ENCODE data around the gene OSM.
A peak's percentile ranks its signal among the peaks of the same experiment; 100 is the strongest.

The OSM gene

DNA sequence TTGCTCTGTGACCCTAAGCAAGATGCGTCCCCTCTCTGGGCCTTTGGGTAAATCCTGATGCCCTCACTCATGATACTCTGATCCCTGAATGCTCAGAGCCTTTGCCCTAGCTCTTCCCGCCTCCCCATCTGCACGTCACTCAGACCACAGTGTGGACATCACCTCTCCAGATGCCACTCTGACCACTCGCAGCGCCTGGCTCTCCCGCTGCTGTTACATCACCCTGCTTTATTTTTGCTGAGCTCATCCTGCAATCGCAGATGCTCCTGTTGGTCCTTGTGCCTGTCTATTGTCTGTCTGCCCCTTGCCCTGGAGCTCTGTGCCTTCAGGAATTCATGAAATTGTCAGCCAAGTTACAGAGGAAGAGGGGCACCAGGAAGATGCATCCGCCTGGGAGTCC, 5.5 kb downstream of the OSM start:
- DNase-seq = no peak

DNA sequence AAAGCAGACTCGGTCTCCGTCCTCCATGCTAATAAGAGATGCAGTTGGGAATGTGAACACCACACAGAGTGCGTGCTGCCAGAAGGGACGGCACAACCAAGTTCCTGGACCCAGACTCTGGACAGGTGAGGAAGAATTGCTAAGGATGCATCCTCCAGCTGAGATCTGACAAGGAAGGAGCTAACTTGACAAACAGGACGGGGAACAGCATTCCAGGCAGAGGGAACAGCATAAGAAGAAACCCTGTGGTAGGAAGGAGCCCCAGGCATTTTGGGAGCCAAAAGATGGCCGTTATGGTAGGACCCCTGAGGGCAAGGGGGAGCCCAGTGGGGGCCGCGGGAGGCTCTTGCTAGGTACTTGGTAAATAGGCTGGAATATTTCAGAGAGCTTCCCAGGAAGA, 6.0 kb downstream of the OSM start:
- DNase-seq = no peak

DNA sequence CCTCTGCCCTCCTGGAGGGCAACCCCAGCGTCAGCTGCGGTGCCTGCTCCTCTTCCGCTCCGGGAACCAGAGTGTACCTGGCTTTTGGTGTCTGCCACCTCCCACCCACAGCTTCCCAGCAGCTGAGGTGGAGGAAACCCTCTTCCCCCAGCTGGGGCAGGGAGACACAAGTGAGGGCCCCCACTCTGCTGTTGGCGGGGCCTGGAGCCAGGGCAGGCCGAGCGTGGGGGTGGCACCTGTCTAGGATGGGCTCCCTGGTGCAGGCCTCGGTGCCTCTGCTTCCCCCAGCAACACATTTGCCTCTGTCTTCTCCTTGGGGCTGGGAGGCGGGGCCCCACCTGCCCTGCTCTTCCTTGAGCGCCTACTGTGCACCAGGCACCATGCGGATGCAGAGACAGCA, 6.4 kb downstream of the OSM start:
- DNase-seq = no peak

DNA sequence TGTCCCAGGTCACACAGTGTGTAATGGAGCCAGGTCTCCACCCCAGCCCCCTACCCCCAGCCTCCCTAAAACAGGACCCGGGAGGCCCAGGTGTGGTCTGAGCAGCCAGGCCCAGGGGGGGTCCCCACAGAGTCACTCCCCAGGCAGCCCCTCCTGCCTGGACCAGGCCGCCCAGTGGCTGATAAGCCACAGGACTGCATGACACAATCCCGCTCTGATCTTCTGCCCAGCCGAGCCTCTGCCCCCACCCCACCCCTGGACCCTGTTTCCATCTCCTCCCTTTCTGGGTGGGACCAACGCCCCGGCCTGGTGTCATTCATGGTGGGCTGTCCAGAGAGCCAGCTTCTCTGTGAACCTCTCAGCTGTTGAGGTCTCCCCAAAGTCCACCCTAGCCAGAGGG, 12.3 kb downstream of the OSM start:
- no peak for DNase-seq

DNA sequence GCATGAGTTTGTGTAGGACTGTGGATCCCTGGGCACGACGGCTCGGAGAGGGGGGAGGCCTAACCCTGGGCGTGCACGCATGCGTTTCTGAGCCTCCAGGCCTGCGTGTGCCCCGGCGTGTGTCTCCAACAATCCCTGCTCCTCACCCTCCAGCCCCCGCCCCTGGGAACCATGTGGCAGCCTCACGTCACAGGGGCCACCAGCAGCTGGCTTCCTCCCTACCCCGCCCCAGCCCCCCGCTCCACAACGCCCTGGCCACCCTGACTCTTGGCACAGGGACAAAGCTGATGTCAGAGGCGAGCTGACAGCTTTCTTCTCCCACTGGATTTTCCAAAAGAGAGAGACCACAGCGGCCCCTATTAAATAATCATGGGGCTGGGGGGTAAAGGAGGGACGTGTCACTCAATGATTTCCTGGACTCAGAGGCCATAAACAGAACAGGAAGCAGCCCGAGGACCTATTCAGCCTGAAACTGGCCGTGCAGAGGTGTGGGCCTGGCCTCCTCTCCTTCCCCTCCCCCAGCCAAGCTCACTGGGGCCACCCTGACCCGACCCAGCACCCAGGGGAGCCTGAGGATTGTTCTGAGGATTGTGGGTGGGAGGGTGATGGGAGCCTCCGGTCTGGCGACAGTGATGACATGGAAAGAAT, 13.3 kb downstream of the OSM start:
- DNase-seq = no peak

DNA sequence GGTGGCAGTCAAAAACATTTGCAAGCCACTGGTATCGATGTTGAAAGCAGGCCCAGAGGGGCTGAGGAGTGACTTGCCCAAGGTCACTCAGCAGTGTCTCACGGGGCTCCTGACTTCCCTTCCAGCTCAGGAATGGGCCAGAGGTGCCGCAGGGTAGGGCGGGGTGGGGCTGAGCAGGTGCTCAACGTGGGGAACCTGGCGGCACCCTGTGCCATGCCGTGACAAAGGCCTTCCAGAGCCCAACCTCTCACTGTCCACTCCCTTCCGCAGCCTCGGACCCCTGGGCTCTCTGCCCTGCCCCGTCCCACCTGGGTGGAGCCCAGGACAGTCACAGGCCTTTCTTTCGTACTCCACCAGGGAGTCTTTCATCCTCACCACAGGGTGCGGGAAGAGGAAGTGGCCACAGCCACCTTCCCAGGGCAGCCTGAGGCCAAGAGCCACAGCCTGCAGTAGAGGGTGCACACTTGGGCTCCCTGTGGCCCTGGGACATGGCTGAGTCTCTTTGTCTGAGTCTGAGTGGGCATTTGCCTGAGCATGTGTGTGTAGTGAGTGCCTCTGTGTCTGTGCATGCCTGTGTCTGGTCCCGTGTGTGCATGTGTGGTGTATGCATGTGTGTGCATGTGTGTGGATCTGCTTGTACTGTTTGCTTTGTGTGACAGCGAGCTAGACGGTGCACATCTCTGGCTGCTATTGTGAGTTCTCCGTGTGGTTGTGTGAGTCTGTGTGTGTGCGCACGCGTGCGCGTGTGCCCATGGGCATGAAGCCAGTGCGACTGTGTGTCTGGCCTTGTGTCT, 14.0 kb downstream of the OSM start:
- DNase-seq = no peak

DNA sequence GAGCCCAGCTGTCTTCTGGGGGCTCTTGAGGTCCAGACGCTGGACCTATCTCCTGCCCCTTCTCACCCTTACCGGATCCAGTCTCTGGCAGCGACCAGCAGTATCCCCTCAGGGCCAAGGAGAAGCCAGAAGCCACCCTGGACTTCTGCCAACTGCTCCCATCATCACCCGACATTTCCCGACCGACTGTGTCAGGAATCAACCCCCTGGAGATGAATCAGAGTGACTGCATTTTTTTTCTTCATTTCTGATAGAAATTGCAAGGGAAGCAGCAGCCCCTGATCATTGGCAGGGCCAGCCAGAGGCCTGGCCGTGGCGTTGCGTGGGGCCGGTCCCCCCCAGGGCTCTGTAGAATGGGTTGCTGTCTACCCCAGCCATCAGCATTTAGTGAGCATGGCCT, 14.9 kb downstream of the OSM start:
- no peak for DNase-seq

DNA sequence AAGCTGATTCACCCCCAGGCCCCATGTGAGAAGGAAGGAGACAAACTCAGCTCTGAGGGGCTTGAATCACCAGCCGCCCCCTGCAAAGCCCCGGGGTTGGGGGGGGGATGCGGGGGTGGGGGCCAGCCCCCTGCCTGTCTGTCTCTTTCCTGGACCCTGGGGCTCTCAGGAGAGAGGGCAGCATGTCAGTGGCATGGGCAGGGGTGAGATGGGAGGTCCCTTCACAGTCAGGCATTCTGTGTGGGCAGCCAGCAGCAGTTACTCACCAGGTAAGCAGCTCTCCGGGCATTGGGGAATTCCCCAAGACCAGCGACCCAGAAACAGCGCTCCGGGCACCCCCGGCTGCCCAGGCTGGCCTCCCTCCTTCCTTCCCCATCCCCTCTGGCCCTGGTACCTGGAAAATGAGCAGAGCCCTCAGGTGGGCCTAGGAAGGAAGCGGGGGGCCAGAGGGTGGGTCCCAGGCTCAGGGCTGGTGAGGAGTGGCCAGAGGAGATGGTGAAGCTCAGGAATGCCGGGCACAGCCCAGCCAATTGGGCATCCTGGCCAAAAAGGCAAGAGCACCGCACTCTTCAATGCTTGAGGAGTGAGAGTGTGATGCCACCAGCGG, 15.9 kb downstream of the OSM start:
- DNase-seq = no peak

DNA sequence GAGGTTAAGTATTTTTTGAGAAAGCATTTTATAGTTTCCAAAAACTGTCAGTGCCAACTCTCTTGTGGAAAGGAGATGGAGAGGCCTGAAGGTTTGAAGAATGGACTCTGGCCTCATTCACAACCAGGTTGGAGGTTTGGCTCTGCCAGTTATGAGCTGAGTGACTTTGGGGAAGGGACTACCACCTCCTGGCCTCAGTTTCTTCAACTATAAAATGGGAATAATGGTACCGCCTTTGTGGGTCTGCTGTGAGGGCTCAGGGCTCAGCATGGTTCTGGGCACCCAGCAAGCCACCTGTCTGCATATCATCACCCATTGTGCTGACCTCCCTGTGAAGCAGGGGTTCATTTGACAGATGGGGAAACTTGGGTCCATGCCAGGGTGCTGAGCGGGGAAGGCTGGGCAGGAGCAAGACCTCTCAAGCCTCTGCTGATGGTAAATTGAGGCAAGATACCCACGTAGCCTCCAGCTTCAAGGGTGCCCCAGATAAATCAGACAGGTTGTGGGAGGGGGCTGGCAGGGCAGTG, 16.5 kb downstream of the OSM start:
- no peak for DNase-seq

DNA sequence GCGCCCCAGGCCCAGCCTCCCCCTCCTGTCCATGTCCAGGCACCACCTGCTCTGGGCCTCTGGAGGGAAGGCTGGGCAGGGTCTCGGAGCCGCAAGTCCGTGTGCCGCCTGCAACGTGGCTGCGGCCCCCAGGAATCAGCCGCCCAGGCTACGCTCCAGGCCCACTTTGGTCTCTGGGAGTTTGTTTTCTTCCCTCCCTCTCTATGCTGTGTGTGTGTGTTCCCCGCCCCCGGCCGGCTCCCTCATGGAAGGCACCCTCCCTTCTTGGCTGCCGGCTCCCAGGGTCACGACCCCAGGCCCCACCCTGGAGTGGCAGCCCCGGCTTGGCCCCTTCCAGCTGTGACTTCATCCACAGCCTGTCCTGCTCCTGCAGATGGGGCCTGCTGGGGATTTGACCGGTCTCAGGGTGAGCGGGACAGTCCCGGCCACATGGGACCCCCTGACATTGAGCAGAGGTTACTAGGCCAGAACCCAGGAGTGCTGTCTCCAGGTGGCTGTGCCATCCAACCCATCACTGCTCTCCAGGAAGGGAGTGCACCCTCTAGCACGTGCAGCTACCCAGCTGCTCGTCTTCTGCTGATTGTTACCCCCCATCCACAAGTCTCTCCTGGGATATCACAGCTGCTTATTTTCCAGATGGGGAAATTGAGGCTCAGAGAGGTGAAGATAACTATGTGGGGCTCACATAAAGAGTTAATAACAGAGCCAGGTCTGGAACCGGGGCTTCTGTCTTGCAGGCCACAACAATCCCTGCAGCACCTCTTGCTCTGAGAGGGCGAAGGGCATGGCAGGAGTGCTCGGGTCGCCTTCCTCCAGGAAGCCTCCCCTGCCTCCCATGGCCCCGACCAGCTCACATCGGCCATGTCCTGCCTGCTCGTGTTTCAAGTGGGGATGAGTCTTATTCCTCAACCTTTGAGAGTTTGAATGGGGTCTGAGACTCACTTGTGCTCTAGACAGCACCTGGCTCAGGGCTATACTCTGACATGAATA, 17.3 kb downstream of the OSM start:
- DNase-seq = no peak

DNA sequence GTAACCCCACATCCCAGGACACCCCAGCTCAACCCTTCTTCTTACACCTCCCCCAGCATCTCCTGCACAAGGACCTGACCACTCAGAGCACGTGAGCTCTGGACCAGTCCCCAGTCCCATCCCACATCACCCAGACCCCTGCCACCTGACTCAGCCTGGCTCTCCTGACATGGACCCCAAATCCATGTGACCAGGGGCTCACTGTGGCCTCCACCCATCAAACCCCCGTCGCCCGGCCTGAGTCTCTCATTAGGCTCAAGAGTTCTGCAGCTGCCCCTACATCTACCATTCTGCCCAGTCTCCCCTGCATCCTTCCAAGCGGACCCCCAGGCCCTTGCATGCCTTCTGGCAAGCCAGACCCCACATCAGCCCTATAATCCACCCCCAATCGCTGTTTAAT, 18.2 kb downstream of the OSM start:
- DNase-seq = no peak

DNA sequence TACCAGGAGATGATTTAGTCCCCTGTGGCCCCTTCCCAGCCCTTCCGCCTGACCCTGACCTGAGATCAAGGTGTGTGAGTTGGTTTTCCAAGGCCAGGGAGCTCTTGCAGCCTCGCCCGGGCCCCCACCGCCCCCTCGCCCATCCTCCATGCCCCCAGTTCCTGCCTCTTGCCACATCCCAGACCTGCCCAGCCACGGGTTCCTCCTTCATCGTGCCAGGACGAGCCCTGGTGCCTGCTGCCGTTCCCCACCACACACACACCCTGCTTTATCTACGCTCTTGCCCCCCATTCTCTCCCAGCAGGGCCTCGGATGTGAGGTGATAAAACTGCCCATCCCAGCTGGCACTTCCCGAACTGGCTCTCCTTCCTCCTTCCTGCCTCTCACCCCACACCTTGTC, 18.7 kb downstream of the OSM start:
- DNase-seq = no peak

DNA sequence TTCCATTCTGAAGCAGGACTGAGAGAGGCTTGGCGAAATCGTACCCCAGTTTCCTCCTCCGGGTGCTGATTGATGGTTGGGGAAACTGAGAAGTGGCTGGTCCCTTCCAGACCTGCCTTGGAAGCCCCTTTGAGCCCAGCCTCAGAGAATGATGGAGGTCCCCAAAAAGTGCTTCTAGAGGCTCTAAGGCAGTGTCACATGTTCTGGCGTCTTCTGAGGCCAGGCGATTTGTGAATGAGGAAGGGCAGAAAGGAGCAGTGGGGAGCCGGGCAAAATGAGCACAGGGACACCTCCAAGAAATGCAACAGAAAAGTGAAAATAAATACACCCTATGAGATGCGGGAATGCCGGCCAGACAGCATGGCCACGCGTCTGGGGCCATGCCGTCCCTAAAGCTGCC, 19.1 kb downstream of the OSM start:
- no peak for DNase-seq

DNA sequence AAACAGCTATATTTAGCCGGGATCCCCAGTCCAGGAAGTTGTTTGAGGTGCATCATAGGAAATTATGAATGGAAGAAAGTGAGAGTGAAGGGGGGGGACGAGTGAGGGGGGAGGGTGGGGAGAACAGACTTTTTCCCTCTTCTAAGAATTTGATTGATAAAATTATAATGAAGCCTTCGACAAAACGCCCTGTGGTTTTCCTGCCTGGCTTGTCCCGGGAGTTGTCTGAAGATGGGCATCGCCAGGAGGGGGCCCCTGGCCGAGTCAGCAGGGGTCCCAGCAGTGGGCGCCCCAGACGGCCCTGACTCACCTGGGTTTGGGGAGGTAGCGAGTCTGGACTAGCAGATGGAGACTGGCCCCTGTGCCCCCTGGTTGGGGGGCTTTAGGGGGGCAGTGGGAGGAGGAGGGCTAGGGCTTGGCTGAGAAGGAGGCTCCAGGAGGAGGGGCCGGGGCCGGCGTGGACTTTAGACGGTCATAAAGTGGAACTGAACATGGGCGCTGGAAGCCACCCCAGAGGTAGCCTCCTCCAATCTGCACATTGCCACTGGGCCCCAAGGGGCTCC, 19.8 kb downstream of the OSM start:
- no peak for DNase-seq

DNA sequence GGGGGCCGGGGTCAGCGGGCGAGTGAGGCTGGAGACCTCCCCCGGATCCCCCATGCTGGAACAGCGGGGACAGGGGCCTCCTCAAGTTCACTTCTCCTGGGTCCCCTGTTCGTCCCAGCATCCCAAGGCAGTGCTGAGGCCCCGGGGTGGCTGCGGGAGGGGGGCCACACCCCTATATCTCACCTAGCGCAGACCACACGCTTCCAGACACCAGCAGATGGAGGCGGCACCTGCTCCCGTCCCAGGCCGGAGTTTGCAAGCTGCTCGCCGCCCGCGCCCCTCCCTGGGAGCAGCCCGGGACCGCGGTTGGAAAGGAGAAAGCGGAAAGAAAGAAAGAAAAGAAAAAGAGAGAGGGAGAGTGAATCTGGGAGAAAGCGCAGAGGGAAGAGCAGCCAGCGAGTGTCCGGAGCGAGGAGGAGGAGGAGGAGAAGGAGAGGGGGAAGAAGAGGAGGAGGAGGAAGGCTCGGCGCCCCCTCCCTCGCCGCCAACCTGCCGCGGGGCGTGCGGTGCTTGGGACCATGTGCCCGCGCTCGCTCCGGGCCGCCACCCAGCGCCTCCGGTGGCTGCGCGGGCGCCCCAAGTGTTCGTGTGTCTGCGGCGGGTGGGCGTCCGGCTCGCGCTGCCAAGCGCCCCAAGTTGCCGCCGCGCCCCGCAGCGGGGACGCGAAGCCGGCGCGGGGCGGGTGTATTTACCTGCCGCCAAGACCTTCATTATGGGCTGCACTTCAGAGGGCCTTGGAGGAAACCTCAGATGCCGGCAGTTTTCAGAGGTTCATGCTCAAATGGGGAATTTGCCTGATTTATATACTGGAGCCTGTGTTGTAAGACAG, 20.5 kb downstream of the OSM start, which contains the start of gene LIF:
TSS of gene LIF (minus strand) at position 775 of the 829 bp plus-strand sequence. CDS start at position 711, 64 bp downstream.
- peak; percentile 28 for DNase-seq

DNA sequence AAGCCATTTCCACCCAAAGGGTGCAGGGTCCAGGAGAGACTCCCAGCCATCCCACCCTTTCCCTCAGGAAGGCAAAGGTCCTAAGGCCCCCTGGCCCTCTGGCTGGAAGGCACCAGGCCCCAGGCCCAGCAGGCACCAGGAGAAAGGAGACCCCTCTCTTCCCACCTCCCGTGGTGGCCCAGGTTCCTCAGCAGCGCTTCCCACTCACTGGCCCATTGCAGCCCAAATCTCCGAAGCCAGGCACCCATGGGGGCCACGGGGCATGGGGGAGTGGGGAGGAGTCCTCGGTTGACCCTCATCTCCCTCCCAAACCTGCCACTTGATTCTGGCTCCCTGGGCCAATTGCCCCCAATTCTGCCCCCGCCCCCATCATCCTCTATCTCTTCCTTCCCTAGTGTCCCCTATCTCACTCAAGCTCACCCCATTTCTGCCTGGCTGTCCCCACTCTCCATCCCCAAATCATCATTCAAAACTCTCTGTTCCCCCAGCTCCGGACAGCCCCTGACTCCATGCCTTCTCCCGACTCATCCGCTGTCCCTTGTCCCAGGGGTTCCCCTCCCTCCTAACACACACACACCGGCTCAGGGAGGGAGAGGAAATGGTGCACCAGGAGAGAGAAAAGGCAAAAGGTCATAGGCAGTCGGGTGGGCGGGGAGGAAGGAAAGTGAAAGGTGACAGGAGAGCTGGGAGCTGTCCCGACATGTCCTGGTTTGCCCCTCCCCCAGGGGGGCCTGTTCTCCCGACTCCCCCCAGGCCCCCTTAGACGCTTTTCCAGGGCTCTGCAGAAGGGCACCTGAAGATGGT, 21.3 kb downstream of the OSM start:
- no peak for DNase-seq

DNA sequence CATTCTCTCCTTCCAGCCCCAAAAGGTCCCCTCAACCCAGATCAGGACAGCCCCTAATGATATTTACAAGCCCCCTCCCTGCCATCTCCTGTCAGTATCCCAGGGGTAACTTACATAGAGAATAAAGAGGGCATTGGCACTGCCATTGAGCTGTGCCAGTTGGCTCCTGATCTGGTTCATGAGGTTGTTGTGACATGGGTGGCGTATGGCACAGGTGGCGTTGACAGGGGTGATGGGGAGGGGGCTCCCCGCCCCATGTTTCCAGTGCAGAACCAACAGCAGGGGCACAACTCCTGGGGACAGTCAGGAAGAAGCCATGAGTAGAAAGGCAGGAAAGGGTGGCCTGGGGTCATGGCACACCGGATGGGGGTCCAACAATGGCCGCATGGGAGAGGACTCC, 22.0 kb downstream of the OSM start:
- no peak for DNase-seq

DNA sequence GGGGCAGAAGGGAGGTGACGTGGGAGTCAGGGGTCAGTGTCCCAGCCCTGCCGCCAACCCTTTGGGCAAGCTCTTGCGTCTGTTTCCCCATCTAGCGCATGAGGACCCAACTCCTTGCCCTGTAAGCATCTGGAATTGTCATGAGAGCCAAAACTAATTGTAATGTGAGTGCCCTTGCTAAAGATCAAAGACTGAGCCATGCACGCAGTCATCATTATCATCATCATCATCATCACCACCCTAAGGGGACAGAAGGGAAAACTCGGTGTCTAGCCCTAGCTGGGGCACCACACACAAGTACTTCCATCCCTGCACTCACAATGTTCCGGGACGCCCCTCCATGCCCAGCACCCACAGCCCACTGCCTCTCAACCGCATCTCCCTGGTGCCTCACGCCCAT, 22.6 kb downstream of the OSM start:
- no peak for DNase-seq

DNA sequence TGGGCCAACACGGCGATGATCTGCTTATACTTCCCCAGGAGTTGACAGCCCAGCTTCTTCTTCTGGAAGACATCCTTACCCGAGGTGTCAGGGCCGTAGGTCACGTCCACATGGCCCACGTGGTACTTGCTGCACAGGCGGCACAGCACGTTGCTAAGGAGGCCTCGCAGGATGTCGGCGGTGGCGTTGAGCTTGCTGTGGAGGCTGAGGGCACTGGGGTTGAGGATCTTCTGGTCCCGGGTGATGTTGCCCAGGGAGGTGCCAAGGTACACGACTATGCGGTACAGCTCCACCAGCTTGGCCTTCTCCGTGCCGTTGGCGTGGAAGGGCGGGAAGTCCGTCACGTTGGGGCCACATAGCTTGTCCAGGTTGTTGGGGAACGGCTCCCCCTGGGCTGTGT, 23.0 kb downstream of the OSM start:
- DNase-seq = no peak

DNA sequence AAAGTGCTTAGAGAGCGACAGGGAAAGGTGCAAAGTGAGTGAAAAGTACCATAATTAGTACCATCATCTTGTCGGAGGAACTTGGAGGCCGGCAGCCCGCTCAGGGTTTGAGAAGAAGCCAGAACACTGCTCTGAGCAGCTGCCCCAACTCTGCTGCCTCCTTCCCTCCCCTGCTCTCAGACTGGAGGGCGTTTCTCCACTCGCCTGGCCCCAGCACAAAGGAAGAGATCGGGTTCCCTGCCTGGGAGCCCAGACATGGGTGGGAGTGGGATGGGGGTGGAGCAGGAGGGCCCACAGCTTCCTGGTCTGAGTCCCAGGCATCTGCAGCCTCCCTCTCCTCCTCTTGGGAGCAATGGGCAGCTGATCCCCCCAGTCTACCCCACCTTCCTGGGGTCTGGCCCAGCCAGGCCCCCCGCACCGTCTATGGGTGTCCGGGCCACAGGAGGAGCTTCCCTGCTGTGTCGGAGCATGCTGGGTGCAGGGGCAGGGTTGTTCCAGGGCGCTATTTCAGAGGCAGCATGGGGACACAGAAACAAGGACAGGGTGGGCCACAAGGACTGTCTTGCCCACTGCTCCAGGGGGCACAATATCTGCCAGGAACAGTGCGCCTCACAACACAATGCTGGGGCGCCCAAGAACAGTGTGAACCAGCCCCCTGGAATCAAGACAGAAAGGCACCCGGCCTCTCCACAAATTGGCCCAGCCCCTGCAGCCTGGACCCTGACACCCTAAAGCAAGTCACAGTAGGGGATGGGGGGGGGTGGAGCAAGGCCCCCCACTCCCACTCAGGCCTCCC, 24.9 kb downstream of the OSM start:
- no peak for DNase-seq

Data from activated effector memory CD4-positive, alpha-beta T cell treated with Interleukin-2 at 50 U/mL for 16 hours (primary cell).